Stimulated activated naive CD8-positive, alpha-beta T cell treated with anti-CD3 and anti-CD28 coated beads, Interleukin-15, Interleukin-2, amounts not matched to agents 100 ng/mL and 50 ng/mL, for 24 hours (primary cell): ENCODE data around the gene ING4.

ENCODE experiments used
- H3K27ac Mint-ChIP-seq: one replicate; pipeline ENCODE4 v1.8.0; 2021; ENCODE audit warnings: mild to moderate bottlenecking, mixed read lengths
- H3K27me3 Mint-ChIP-seq: one replicate; pipeline ENCODE4 v1.8.0; 2021; ENCODE audit warnings: mixed read lengths
- H3K36me3 Mint-ChIP-seq: one replicate; pipeline ENCODE4 v1.8.0; 2021; ENCODE audit warnings: low read depth, mixed read lengths
- H3K4me1 Mint-ChIP-seq: one replicate; pipeline ENCODE4 v1.8.0; 2021; ENCODE audit warnings: low read depth, mixed read lengths
- H3K4me3 Mint-ChIP-seq: one replicate; pipeline ENCODE4 v1.8.0; 2021; ENCODE audit warnings: mild to moderate bottlenecking, mixed read lengths
- H3K9me3 Mint-ChIP-seq: one replicate; pipeline ENCODE4 v1.8.0; 2021; ENCODE audit warnings: mixed read lengths

Gene ING4

GRCh38 chr12:6612247-6612646, 50.7 kb downstream of the ING4 start:
- no peaks in the 10 kb centered on the region for H3K9me3 Mint-ChIP-seq
- H3K27ac Mint-ChIP-seq = peak overlapping the region; percentile 43
- no peaks in the 10 kb centered on the region for H3K27me3 Mint-ChIP-seq
- H3K4me3 Mint-ChIP-seq = no peak overlapping the region
- H3K4me1 Mint-ChIP-seq = peaks cover 42% of the 10 kb centered on the region
- H3K36me3 Mint-ChIP-seq = no peaks in the 10 kb centered on the region

GRCh38 chr12:6608592-6609281, 54.2 kb downstream of the ING4 start:
- H3K4me3 Mint-ChIP-seq = no peak overlapping the region
- H3K27ac Mint-ChIP-seq = no peak overlapping the region
- H3K9me3 Mint-ChIP-seq = no peaks in the 10 kb centered on the region
- no peaks in the 10 kb centered on the region for H3K27me3 Mint-ChIP-seq
- peaks cover 23% of the 10 kb centered on the region for H3K36me3 Mint-ChIP-seq
- peaks cover 57% of the 10 kb centered on the region for H3K4me1 Mint-ChIP-seq

GRCh38 chr12:6607751-6608591, 54.9 kb downstream of the ING4 start:
- Mint-ChIP-seq H3K4me1 (peaks cover 59% of the 10 kb centered on the region), H3K4me3 (no peak overlapping the region), H3K27me3 (no peaks in the 10 kb centered on the region), H3K9me3 (no peaks in the 10 kb centered on the region), H3K27ac (no peak overlapping the region), H3K36me3 (peaks cover 31% of the 10 kb centered on the region)

GRCh38 chr12:6606331-6607131, 56.4 kb downstream of the ING4 start:
- peak overlapping the region; percentile 97 for H3K27ac Mint-ChIP-seq
- no peaks in the 10 kb centered on the region for H3K27me3 Mint-ChIP-seq
- H3K9me3 Mint-ChIP-seq = no peaks in the 10 kb centered on the region
- H3K4me3 Mint-ChIP-seq = peak overlapping the region; percentile 99
- H3K4me1 Mint-ChIP-seq = peaks cover 61% of the 10 kb centered on the region
- H3K36me3 Mint-ChIP-seq = peaks cover 45% of the 10 kb centered on the region

GRCh38 chr12:6605421-6606330, 57.2 kb downstream of the ING4 start:
- H3K27ac Mint-ChIP-seq = peak overlapping the region; percentile 97
- H3K36me3 Mint-ChIP-seq = peaks cover 54% of the 10 kb centered on the region
- H3K4me3 Mint-ChIP-seq = peak overlapping the region; percentile 99
- peaks cover 57% of the 10 kb centered on the region for H3K4me1 Mint-ChIP-seq
- H3K27me3 Mint-ChIP-seq = no peaks in the 10 kb centered on the region
- no peaks in the 10 kb centered on the region for H3K9me3 Mint-ChIP-seq

GRCh38 chr12:6604259-6605029, 58.5 kb downstream of the ING4 start:
- peaks cover 66% of the 10 kb centered on the region for H3K36me3 Mint-ChIP-seq
- H3K4me1 Mint-ChIP-seq = peaks cover 49% of the 10 kb centered on the region
- peak overlapping the region; percentile 99 for H3K4me3 Mint-ChIP-seq
- H3K27ac Mint-ChIP-seq = peak overlapping the region; percentile 97
- H3K9me3 Mint-ChIP-seq = no peaks in the 10 kb centered on the region
- H3K27me3 Mint-ChIP-seq = no peaks in the 10 kb centered on the region

DNA sequence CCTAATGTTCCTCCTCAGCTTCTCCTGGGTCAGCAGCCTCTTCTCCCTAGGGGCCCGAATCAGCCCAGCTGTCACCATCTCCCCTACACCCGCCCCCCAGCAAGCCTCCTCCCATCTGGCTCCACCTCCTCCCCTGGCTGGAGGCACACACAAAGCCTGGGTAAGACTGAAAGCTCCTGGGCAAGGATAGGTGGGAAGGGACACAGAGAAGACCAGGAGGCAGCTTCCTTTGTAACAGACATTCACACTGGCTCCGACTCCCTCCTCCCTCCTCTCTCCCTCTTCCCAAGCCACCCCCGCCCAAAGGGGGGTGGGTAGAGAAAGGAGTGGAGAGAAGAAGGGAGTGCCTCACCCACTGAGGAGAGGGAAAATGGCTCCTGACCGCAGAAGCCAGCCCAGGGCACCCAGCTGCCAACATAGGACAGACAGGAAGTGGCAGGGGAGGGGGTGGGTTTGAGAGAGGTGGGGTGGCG, 59.8 kb downstream of the ING4 start:
- no peaks in the 10 kb centered on the region for H3K27me3 Mint-ChIP-seq
- H3K4me1 Mint-ChIP-seq = peaks cover 51% of the 10 kb centered on the region
- H3K36me3 Mint-ChIP-seq = peaks cover 77% of the 10 kb centered on the region
- peak overlapping the region; percentile 97 for H3K27ac Mint-ChIP-seq
- H3K4me3 Mint-ChIP-seq = peak overlapping the region; percentile 99
- H3K9me3 Mint-ChIP-seq = no peaks in the 10 kb centered on the region

DNA sequence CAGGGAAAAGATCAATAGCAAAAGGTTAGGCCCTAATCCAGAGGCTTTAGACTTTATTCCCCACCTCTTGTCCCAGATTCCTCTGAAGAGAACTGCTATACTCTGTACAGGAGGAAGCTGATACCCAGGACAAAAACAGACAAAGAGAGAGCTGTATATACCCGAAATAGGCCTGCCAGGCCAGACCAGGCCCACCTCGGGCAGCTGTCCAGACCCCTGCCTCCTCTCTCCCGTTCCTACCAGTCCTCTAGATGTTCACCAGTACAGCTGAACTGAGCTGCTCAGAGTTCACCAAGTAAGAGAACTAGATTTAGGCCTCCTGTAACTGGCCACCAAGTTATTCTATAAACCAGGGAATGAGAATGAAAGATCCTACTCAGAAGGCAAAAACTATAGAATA, 60.4 kb downstream of the ING4 start:
- Mint-ChIP-seq H3K27me3 (no peaks in the 10 kb centered on the region), H3K4me1 (peaks cover 53% of the 10 kb centered on the region), H3K9me3 (no peaks in the 10 kb centered on the region), H3K36me3 (peaks cover 83% of the 10 kb centered on the region), H3K27ac (peak overlapping the region; percentile 97), H3K4me3 (peak overlapping the region; percentile 99)
